GM21367 (cell line): ENCODE results near the gene IGSF11.

Experiments used
- ATAC-seq: cut with Tn5 transposase; IDR thresholded peaks from one replicate; pipeline ENCODE4 v1.9.1; 2021; ENCODE audit not compliant: unreplicated experiment

Gene IGSF11

DNA sequence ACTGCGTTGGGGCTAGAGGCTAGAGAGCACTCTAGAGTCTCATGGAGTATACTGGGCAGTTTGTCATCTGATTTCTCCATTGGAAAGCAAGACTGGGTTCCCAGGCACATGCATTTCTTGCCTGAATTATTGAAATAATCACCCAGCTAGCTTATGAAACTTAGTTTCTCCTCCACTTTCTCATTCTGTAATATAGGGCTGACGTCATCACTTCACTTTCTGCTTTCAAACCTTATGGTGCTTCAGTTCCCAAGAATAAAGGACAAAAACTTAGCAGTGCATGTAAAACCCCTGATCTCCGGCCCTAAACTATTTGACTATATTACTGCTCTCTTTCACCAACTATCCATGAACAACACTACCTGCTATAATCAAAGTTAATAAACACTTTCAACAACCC lies 147.9 kb downstream of the IGSF11 start:
- ATAC-seq, result no peak

DNA sequence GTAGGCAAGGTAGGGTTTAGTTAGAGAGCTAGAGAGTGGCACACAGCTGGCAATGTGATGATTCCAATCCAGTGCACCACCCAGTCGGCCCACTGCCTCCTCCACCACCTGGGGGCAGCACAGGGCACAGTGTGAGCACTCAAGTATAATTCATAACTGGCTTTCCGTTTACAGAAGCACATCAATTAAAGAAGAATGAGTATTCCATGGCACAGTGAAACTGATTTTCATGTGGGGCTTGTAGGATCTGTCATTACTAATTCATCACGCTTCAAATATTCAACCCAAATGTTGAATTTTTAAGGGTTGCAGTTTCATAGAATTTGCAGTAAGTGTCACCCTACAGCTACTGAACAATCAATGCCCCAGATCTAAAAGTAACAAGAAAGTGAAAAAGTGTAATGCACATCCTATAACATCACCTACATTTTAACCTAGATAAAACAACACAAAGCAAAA lies 149.9 kb downstream of the IGSF11 start:
- ATAC-seq, result peak; percentile 68

DNA sequence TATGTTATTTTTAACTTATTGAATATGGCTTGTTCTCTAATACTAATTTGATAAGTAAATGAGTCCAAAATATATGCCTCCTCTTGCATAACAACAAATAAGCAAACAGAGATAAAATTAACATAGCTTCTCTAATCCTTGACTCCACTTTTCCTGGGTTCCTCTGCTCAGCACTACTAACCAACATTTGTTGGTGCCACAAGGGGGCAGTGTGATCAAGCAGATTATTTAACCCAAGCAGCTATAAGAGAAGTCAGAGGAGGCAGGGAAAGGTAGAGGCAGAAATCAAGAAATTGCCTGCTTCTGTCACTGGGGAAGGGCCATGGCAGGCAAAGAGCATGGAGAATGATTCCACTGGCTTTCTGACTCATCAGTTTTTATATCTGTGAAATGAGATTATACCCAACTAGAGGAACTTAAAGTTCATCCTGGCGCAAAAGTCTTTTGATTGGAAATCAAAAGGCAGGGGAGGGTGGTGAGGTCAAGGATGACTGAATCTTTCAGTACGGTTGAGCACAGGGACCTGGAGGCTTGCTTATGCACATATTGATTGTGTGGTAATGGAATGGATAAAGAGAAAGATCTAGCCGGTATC lies 152.2 kb downstream of the IGSF11 start:
- ATAC-seq, result peak; percentile 72

DNA sequence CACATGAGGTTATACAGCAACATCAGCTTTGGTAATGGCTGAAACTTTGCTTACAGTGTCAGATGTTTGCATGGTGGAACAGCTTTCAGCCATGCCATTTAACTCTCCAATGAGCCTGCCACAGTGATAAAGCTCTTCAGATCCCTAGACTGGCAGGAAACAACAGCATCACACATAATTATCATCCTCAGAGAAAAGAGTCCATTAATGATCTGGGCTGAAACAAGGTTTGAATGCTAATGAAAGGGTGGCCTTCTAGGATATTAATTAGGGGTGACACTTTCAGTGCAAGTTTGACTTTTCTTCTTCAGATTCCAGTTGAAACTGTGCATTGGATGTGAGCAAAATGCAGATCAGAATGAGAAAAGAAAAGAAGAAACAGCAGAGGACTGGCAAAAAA lies 166.6 kb downstream of the IGSF11 start:
- ATAC-seq, result no peak

DNA sequence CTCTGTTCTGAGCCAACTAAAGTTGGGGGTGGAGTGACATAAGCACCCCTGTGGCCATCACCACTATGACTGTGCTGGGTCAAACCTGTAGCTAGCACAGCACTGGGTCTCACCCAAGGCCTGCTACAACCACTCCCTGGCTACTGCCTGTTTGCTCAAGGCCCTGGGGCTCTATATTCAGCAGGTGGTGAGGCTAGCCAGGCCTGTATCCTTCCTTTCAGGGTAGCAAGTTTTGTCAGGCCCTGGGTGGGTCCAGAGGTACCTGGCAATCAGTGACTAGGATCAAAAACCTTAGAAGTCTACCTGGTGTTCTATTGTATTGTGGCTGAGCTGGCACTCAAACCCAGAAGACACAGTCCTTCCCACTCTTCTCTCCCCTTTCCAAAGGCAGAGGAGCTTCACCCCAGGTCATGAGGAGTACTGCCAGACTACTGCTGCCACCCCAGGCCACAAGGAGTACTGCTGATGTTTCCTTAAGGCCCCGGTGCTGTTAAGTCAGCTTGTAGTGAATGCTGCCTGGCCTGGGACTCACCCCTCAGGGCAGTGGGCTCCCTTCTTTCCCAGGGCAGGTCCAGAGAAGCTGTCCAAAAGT lies 170.8 kb downstream of the IGSF11 start:
- ATAC-seq, result peak; percentile 79

DNA sequence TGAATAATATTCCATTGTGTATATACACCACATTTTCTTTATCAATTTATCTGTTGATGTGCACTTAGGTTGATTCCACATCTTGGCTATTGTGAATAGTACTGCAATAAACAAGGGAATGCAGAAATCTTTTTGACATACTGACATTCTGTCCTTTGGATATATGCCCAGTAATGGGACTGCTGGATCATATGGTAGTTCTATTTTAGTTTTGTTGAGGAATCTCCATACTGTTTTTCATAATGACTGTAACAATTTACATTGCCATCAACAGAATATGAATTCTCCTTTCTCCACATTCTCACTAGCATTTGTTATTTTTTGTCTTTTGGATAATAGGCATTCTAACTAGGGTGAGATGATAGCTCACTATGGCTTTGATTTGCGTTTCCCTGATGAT lies 174.7 kb downstream of the IGSF11 start:
- no peak for ATAC-seq

DNA sequence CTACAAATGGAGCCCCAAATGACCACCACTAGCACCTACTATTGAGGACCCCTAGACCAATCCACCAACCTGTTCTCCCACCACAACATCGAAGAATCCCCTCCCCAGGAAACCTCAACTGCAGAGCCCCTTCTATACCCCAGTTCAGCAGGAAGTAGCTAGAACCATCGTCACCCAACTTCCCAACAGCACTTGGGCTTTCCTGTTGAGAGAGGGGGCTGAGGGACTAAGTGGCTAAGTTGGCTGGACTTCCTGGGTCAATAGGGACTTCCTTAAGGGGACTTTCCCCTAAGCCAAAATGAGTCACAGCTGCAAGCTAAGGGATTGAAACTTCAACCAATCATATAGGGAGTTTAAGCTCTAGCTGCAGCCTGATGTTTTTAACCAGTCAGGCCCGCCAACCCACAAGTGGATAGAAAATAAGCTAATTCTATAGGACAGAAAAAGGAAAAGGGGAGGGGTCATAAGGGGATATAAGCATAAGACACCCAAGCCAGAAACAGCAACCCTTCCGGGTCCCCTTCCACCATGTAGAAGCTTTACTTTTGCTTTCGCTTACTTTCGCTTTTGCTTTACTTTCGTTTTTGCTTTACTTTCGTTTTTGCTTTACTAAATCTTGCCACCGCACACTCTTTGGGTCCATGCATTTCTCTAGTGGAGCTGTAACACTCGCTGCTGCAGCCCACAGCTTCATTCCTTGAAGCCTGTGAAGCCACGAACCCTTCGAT lies 183.0 kb downstream of the IGSF11 start:
- peak; percentile 84 for ATAC-seq

DNA sequence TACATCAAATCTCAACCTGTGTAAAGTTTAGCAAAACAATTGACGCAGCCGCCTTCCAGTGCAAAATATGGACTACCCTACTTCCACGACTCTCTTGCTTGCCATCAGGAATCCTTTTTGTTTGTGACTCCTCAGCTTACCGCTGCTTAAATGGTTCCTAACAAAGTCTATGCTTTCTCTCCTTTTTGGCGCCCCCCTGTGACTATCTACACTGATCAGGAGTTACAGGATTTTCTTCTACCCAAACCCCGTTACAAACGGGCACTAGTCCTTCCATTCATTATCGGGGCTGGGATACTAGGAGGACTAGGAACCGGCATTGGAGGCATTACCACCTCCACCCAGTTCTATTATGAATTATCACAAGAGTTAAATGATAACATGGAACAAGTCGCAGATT lies 184.0 kb downstream of the IGSF11 start:
- ATAC-seq, result no peak
